ELR (cell line): ENCODE measurements around the gene ABCG2.

Experiments
- DNase-seq: peaks from one replicate; pipeline ENCODE4 v3.0.0-alpha.2; 2015; ENCODE audit warnings: low read depth

The ABCG2 gene

DNA sequence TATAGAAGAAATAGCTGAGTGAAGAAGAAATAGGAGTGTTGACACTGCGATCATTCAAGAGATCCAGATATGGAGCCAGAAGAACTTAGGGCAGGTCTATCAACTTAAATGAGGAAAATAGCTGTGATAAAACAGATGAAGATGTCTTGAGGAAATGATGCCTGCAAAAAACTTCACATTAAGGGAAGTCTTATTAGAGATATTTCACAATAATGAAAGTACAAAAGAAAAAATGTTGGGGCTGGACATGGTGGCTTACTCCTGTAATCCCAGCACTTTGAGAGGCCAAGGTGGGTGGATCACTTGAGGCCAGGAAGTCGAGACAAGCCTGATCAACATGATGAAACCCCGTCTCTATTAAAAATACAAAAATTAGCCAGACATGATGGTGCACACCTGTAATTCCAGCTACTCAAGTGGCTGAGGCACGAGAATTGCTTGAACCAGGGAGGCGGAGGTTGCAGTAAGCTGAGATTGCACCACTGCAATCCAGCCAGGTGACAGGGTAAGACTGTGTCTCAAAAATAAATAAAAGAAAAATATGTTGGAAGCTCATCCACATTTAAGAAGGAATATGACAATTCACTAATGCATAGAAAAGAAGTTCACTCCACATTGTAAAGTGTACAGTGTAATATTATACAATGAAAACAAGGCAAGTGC is 94.7 kb downstream of the ABCG2 start:
- no peak for DNase-seq

DNA sequence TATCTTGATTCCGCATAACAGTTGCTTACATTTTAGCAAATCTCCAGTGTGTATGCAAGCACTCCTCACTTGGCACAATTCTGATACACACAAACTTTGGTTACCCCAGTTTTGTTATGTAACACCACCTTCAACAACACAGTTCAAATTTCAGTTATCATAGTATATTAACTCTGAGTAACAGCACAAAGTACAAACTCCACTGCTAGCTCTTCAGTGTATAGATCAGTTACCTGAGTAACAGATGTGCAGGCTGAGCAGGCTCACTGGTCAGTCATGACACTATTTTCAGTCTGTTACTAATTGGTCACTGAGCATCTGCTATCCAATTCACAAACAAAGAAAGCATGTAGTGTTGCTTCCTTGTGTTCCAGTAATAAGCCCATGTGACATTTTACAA is 95.6 kb downstream of the ABCG2 start:
- DNase-seq: no peak

DNA sequence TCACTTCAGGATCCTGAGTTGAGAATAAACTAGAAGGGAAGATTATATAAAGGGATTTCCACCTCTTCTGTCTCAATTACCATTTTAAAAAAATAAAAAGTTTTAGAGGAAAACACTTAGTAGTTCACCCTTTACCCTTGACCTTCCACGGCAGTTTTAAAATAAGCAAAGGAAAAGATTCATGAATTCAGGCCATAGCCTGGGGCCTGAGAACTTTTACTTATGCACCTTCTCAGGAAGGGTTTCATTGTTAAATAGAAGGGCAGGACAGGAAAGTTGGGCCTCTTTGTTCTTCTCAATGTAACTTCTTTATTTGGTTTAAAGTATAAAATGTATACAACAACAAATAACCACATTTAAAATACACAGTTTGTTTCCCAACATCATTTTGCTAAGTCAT is 96.1 kb downstream of the ABCG2 start:
- no peak for DNase-seq

DNA sequence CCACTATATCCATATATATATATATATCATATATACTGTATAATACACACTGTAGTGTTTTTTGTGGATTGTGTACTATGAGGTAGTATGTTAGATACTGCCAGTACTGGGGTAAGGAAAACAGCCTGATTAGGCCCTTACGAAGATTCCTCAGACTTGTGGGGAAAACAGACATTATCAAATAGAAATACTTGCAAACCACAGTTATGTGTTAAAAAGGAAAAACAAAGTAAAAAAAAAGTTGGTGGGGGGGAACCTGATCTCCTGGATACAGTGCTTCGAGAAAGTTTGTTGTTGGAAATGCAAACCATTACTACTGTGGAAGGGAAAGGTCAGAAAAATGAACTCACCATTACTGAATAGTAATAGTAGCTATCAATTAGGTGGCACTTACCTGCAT is 98.0 kb downstream of the ABCG2 start:
- DNase-seq: no peak

DNA sequence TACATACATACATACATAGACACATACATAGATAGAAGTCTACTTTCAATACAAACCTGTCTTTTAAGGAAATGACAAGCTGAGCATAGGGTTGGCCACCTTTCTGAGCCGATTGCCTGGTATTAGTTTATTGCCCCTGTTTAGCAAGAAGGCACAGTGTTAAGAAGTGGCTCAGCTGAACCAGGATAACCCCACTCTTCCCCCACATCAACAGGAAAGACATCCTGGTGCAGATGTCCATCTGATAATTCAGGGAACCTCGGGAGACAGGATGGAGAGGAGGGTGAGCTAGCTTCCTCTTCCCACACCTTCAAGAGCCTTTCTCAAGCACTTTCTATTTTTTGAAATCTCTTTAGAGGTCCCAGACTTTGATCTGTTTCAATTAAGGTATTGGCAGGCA is 98.7 kb downstream of the ABCG2 start:
- DNase-seq: no peak

DNA sequence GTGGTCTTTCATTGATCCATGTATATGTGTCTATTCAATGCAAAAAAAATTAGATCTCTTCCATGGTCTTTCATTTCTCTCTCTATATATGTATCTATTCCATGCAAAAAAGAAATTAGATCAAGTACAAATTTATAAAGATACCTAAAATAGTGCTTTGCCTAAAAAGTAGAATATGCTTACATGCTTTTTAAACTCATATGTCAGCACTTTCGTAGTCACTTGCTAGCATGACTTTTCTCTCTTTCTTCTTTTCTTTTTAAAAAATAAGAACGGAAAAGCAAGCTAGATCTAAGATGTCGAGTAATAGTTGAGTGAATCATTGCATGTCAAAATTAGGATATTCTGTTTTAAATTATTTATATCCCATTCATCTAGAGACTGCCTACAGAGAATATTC is 100.1 kb downstream of the ABCG2 start:
- no peak for DNase-seq

DNA sequence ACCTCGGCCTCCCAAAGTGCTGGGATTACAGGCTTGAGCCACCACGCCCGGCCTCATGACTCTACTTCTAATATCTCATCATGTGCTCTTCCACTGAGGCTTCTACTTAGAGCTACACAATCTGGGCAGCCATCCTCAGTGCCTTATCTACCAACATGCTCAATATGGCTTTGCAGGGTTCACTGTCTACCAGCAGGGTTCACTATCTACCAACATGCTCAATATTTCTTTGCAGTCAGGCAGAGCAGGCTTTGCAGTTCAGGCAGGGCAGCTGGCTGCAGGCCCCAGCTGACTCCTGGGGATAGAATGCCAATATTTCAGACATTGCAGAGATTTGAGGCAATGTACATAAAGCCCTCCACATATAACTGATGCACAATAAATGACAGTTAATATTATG is 103.5 kb downstream of the ABCG2 start:
- peak; percentile 61 for DNase-seq

DNA sequence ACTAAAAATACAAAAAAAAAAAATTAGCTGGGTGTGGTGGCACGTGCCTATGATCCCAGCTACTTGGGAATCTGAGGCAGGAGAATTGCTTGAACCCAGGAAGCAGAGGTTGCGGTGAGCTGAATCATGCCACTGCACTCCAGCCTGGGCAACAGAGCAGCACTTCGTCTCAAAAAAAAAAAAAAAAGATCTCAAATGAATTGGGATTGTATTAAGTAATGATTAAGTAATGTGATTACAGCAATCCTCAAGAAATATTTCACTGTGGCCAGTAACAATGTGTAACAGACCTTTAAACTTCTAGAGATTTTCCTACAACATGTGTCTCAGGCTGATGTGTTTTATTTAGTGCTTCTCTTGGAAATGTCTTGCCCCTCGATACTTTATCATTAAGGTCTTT is 104.2 kb downstream of the ABCG2 start:
- DNase-seq: peak; percentile 3

DNA sequence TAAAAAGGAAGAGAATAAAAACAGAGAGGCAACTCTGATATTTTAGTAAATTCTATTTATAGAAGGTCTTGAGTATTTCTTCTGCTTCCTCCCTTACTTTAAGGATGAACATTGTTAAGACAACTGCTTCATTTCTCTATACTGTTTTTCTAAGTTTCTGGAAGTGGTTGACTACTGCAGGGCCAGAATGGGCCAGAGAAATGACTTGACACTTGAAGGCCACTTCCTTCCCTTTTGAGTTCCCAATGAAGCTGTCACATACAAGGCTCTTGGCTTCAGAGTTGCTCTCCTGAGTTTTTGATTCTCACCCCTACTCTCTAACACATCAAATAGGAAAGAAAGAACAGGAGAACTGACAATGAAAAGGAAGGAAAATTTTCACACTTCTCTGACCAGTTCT is 113.4 kb downstream of the ABCG2 start:
- no peak for DNase-seq

DNA sequence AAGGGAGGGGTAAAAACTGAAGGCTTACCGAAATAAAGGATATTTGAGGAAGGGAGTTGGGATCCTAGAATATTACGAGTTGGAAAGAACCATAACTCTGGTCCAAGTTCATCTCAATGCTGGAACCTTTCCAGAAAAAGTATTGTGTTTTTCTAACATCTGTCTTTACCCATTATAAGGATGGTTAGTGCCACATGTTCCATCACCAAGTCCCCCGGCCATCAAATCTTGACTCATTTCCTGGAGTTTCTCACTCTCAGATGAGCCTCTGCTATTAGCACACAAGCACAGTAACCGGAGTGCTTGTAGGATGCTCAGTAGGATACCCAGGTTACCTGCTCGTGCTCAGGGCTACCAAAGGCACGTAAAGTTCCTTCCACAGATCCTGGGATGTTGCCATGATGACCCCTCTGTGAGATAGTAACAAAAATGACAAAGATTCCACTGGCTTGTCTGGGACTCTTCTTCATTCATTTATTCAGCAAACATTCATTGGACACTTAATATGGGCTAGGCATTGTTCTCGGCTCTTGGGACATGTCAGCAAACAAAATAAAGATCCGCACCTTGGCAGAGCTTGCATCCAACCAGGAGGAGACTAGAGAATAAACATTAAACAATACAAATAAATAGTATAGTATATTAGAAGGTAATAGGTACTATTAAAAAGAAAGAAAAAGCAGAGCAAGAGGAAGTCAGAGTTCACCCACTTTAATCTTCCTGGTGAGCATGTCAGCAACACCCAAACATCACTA is 114.7 kb downstream of the ABCG2 start:
- DNase-seq: peak; percentile 10

DNA sequence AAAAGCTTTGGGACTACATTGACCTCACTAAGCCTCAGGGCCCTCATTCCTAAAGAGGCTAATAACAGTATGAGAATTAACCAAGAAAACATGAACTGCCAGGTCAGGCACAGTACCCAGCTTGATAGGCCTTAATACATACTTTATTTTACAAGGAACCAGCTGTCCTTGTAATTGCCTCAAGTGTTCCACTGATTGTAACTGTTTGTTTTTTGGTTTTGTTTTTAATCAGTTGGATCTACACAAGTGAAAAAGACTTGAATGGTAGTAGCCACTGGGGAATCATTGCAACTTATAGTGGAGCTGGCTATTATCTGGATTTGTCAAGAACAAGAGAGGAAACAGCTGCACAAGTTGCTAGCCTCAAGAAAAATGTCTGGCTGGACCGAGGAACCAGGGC is 115.4 kb downstream of the ABCG2 start:
- no peak for DNase-seq

DNA sequence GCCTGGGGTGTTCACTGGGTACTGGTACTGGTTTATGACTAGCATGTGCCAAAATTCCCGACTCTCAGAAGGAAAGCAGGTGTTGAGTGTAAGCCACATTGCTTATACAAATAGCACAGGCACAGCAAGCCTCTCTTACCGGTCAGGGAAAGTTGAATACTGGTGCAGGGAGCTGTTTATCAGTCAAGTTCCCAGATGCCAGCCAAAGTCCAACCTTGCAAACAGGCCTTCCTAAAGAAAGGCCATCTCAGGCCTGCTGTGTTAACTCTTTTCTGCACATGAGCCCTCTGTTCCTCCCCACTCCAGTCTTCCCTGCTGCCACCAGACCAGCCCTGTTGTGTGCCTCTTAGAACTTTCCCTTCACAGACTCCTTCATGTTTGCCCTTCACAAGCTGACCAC is 116.8 kb downstream of the ABCG2 start:
- DNase-seq: no peak

DNA sequence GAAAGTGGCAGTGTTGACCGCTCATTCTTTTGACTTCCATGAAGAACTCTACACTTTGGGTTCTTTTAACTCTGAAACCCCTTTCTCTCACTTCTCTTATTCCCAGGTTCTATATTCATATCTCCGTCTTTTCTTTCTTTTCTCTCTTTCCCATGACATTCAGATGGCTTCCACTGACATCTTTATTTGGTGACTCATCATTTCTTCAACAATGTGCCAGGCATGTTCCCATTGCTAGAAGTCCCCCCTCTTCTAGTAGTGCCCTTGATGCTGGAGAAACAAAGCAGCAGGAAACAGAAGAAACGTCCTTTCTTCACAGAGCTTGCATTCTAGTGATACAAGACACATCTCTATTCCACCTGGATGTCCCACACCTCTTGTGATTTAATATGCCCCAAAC is 117.7 kb downstream of the ABCG2 start:
- no peak for DNase-seq
